Stimulated activated CD8-positive, alpha-beta memory T cell treated with anti-CD3 and anti-CD28 coated beads, Interleukin-12 subunit alpha, Interleukin-12 subunit beta, amount 100 ng/mL, for 24 hours (primary cell): ENCODE measurements around the gene C20orf141.

Source experiments
- DNase-seq: peaks from one replicate; pipeline ENCODE4 v3.0.0-alpha.2; 2020; ENCODE audit errors: extremely low read depth

Gene C20orf141

DNA sequence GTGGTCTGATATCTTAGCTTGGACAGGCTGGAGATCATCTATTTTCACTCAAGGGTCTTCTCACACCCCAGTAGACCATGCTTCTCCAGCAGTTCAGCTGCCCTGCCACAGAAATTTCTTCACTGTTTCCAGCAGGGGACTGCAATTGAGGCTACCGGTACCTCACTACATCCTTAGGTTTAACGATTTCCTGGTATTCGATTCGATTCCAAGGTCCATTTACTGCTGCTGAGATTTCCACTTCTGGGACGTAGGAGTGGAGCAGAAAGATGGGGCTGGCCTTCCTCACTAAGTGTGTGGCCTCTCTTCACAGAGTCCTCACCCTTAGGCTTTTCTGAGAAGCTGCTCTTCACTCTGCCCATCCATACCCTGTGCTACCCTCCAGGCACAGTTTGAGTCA is 31.9 kb downstream of the C20orf141 start:
- DNase-seq, result no peak

GRCh38 chr20:2847802-2848201 is 33.0 kb downstream of the C20orf141 start:
- no peak for DNase-seq

DNA sequence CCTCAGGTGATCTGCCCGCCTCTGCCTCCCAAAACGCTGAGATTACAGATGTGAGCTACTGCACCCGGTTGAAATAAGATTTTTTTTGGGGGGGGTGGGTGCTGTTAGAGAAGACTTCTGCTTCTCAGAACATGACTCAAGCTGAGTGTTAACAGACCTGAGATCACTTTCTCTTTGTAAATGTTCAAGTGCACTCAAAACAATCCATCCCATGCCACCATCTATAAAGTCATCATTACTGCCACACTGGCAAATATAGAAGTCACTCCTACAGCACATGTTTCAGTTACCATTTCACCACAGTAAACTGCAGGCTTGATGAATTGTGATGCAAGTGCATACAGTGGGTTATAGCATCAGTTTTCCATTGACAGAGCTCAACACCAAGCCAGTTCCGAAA is 34.7 kb downstream of the C20orf141 start:
- no peak for DNase-seq

DNA sequence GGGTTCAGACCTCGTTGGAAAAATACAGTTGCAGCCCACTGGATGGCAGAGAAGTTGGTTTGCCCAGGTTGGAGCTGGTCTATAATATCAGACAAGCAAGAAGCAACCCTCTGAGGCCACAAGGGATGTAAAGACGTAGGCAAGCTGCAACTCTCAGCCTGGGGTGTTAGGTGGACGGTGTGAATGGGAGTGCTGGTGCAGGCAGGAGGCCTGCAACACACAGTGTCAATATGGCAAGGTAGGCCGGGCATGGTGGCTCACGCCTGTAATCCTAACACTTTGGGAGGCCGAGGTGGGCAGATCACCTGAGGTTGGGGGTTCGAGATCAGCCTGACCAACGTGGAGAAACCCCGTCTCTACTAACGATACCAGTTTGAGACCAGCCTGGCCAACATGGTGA is 36.3 kb downstream of the C20orf141 start:
- no peak for DNase-seq

DNA sequence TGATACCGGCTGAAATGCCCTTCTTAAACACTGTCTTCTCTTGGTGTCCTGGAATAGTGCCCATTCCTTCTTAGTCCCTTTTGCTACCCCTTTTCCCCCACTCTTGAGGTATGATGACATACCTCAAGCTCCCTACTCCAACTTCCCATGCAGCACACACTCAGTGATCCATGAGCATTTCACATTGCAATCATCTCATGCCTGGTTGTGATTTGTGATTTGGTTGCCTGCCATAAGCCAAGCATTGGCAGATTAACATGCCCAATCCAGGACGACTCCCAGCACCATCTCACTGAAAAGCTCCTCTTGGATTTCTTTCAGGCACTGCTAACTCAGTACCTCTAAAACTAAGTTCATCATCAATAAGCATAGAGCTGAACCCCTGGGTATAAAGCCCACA is 43.8 kb downstream of the C20orf141 start:
- no peak for DNase-seq

GRCh38 chr20:2859330-2860121 is 44.7 kb downstream of the C20orf141 start:
- no peak for DNase-seq

GRCh38 chr20:2864626-2865025 is 49.8 kb downstream of the C20orf141 start:
- DNase-seq, result no peak

DNA sequence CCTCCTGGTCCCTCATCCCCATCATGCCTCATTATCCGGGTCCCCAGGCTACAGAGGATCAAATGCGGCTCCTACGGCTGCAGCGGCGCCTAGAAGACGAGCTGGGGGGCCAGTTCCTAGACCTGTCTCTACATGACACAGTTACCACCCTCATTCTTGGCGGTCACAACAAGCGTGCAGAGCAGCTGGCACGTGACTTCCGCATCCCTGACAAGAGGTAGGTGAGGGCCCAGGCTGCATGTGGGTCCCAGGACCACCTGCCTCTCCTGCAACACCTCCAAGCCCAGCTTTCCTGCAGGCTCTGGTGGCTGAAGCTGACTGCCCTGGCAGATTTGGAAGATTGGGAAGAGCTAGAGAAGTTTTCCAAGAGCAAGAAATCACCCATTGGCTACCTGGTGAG is 50.3 kb downstream of the C20orf141 start:
- DNase-seq, result no peak
